NT2/D1 (cell line): ENCODE data around the gene ANKRD22.

Experiments used
- SUZ12 ChIP-seq: IDR thresholded peaks from 2 replicates; pipeline ENCODE4 v1.6.1; 2011; ENCODE audit not compliant: insufficient read length, insufficient read depth; ENCODE audit errors: extremely low read depth
- YY1 ChIP-seq: IDR thresholded peaks from 2 replicates; pipeline ENCODE4 v1.6.1; 2011; ENCODE audit not compliant: insufficient read length, insufficient read depth
- ZNF274 ChIP-seq: IDR thresholded peaks from 2 replicates; pipeline ENCODE4 v1.6.1; 2011; ENCODE audit warnings: mild to moderate bottlenecking, low read depth, low read length

- no peak for TF ChIP-seq YY1
- TF ChIP-seq SUZ12, result no peak
- TF ChIP-seq ZNF274, result no peak
These were observed 1.7 kb upstream of the ANKRD22 start for GRCh38 chr10:88853155-88853881.
